HG02759 (cell line): ENCODE data around the gene SPEN.
"Not testable (repeated sequence)": the region's sequence is repeated elsewhere in the genome, so short reads cannot be mapped to it uniquely, and the experiment has no call there.

ENCODE experiments used
- ATAC-seq: cut with Tn5 transposase; IDR thresholded peaks from one replicate; pipeline ENCODE4 v1.9.1; 2021; ENCODE audit warnings: mild to moderate bottlenecking, moderate library complexity; ENCODE audit not compliant: unreplicated experiment

SPEN gene

GRCh38 chr1:15892857-15893599, 45.5 kb downstream of the SPEN start:
- not testable (repeated sequence) for ATAC-seq

GRCh38 chr1:15895233-15895632, 47.7 kb downstream of the SPEN start:
- ATAC-seq, result no peak

DNA sequence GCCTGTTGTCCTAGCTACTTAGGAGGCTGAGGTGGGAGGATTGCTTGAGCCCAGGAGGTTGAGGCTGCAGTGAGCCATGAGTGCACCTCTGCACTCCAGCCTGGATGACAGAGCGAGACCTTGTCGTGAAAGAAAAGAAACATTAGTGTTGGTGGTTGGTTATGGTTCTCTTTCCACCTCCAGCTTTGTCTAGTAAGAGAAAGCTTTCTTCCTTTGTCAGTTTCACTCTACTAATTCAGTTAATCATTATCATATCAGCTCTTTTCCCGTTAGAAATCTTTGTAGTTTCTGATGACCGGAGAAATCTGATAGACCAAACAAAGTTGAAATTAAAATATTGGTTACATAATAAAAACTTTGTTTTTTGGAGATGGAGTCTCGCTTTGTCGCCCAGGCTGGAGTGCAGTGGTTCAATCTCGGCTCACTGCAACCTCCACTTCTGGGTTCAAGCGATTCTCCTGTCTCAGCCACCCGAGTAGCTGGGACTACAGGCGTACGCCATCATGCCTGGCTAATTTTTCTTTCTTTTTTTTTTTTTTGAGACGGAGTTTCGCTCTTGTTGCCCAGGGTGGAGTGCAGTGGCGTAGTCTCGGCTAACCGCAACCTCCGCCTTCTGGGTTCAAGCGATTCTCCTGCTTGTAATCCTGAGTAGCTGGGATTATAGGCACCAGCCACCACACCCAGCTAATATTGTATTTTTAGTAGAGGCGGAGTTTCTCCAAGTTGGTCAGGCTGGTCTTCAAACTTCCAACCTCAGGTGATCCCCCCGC, 49.5 kb downstream of the SPEN start:
- not testable (repeated sequence) for ATAC-seq

DNA sequence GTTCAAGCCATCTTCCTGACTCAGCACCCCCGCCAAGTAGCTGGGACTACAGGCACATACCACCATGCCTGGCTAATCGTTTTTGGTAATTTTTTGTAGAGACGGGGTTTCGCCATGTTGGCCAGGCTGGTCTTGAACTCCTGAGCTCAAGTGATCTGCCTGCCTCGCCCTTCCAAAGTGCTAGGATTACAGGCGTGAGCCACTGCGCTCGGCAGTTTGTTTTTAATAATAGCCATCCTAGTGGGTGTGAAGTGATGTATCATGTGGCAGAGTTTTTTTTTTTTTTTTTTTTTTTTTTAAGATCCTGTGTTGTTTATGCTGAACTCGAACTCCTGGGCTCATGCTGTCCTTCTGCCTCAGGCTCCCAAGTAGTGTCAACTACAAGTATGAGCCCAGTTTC, 51.8 kb downstream of the SPEN start:
- ATAC-seq, result no peak

GRCh38 chr1:15900662-15901279, 53.3 kb downstream of the SPEN start:
- no peak for ATAC-seq

GRCh38 chr1:15902882-15903281, 55.4 kb downstream of the SPEN start:
- no peak for ATAC-seq

DNA sequence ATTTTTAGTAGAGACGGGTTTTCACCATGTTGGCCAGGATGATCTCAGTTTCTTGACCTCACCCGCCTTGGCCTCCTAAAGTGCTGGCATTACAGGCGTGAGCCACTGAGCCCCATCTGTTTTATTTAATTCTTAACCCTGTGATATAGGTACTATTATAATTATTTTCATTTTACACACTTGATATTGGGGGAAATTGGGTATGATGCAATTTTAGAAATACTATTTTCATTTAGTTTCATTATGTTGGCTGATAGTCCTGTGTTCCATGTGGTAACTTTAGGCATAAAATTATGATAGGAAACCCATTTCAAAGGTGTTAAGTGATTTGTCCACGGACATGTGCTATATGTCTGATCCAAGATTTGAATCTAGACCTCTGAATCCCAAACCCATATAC, 61.1 kb downstream of the SPEN start:
- no peak for ATAC-seq

DNA sequence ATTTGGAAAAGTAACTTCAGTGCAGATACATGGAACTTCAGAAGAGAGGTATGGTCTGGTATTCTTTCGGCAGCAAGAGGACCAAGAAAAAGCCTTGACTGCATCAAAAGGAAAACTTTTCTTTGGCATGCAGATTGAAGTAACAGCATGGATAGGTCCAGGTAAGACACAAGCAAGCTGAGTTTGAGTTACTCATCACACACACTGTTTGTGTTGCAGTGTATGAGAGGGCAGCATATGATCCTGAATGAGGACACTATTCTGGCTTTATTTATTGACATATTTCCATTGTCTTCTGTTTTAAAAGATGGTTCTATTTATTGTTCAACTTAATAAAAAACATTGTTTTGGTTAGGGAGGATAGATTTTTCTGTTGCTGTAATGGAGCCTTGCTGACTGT, 63.6 kb downstream of the SPEN start:
- ATAC-seq, result no peak

GRCh38 chr1:15911927-15912326, 64.4 kb downstream of the SPEN start:
- ATAC-seq, result no peak

- not testable (repeated sequence) for ATAC-seq
Observed at GRCh38 chr1:15913607-15914006, 66.1 kb downstream of the SPEN start.

DNA sequence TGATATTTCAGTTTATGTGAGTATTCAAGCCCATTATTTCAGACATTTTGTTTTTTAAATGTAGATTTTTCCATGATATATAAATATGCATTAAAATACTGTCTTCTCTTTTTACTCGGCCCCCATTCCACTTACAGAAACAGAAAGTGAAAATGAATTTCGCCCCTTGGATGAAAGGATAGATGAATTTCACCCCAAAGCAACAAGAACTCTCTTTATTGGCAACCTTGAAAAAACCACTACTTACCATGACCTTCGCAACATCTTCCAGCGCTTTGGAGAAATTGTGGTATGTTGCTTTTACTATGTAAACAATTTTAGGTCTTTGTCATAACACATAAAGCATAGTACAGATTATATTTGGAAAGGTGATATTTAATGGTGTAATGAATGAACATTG, 68.5 kb downstream of the SPEN start:
- no peak for ATAC-seq

DNA sequence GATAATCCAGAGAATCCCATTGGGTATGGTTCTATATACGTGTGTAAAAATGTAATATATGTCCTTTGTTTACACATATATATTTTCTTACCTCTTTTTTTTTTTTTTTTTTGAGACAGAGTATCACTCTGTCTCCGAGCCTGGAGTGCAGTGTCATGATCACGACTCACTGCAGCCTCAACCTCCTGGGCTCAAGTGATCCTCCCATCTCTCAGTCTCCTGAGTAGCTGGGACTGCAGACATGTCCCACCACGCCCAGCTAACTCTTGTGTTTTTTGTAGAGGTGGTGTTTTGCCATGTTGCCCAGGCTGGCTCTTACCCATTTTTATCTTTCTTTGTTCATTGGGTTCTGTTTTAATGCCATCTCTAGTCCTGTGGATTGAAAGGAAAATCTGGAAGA, 68.9 kb downstream of the SPEN start:
- no peak for ATAC-seq

DNA sequence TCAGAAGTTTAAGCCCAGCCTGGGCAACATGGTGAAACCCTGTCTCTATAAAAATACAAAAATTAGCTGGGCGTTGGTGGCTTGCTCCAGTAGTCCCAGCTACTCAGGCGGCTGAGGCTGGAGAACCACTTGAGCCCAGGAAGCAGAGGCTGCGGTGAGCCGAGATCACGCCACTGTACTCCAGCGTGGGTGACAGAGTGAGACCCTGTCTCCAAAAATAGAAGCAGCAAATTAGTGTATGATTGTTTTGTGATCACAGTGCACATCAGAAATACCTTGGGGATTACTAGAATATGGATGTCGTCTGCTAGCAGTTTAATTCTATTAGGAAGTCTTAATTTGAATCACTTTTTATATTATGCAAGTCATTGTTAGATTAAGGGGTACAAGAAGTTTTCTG, 69.4 kb downstream of the SPEN start:
- ATAC-seq, result no peak

- peak; percentile 78 for ATAC-seq
Observed at GRCh38 chr1:15918962-15919715, 71.6 kb downstream of the SPEN start.

DNA sequence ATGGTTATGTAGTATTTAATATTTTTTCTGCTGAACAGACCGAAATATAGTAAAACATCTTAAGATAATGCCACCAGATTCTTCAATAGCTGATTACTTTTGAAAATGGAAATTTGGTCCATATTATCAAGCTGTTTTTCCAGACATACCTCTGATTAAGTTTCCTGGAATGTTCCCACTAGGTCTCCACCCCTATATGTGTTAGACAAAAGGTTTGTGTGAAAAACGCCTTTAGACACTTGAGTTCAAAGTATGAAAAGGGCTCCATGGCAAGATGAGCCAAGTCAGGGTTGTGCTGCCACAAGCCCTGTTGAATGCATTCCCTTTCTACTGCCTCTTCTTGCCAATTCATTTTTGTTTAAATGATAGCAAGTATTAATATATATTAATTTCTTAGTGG, 75.7 kb downstream of the SPEN start:
- ATAC-seq, result no peak

DNA sequence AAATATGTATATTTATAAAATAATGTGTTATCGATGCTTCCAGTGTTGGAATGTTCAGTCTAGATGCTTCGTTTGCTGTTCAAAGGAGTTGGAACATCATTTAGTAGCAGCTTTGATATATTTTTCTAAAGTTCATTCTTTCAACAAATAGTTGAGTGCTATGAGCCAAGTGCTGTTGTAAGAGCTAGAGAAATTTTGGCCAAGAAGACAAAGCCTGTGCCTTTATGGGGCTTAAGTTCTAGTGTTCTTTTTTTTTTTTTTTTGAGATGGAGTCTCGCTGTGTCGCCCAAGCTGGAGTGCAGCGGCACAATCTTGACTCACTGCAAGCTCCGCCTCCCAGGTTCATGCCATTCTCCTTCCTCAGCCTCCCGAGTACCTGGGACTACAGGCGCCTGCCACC, 78.9 kb downstream of the SPEN start:
- not testable (repeated sequence) for ATAC-seq

DNA sequence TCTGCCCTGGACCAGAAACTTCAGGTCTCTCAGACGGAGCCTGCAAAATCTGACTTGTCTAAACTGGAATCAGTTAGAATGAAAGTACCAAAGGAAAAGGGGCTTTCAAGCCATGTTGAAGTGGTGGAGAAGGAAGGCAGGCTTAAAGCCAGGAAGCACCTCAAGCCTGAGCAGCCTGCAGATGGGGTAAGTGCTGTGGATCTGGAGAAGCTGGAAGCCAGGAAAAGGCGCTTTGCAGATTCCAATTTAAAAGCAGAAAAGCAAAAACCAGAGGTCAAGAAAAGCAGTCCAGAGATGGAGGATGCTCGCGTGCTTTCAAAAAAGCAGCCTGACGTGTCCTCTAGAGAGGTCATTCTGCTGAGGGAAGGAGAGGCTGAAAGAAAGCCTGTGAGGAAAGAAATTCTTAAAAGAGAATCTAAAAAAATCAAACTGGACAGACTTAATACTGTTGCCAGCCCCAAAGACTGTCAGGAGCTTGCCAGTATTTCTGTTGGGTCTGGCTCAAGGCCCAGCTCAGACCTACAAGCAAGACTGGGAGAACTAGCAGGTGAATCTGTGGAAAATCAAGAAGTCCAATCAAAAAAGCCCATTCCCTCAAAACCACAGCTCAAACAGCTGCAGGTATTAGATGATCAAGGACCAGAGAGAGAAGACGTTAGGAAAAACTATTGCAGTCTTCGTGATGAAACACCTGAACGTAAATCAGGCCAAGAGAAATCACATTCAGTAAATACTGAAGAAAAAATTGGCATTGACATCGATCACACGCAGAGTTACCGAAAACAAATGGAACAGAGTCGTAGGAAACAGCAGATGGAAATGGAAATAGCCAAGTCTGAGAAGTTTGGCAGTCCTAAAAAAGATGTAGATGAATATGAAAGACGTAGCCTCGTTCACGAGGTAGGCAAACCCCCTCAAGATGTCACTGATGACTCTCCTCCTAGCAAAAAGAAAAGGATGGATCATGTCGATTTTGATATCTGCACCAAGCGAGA, 81.8 kb downstream of the SPEN start:
- no peak for ATAC-seq

DNA sequence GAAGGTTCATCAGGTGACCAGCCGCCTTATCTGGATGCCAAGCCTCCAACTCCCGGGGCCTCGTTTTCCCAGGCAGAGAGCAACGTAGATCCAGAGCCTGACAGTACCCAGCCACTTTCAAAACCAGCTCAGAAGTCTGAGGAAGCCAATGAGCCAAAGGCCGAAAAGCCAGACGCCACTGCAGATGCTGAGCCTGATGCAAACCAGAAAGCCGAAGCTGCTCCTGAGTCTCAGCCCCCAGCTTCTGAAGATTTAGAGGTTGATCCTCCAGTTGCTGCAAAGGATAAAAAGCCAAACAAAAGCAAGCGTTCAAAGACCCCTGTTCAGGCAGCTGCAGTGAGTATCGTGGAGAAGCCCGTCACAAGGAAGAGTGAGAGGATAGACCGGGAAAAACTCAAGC, 83.9 kb downstream of the SPEN start:
- ATAC-seq, result no peak

- ATAC-seq, result no peak
Observed at GRCh38 chr1:15931884-15932283, 84.4 kb downstream of the SPEN start.

GRCh38 chr1:15932612-15933011, 85.1 kb downstream of the SPEN start:
- ATAC-seq, result no peak
